BLaER1 (cell line): Measurements from ENCODE around the gene VIM.

Source experiments
- H3K27ac ChIP-seq: shearing (Covaris generic); formaldehyde crosslinking; 2 replicates; pipeline ENCODE4 v1.8.1; 2022
- H3K27me3 ChIP-seq: shearing (Covaris generic); formaldehyde crosslinking; 2 replicates; pipeline ENCODE4 v1.8.1; 2022
- H3K36me3 ChIP-seq: shearing (Covaris generic); formaldehyde crosslinking; 2 replicates; pipeline ENCODE4 v1.8.1; 2022
- H3K4me1 ChIP-seq: shearing (Covaris generic); formaldehyde crosslinking; 2 replicates; pipeline ENCODE4 v1.8.1; 2022
- H3K4me2 ChIP-seq: shearing (Covaris generic); formaldehyde crosslinking; 2 replicates; pipeline ENCODE4 v1.8.1; 2022
- H3K4me3 ChIP-seq: shearing (Covaris generic); formaldehyde crosslinking; 2 replicates; pipeline ENCODE4 v1.8.1; 2022
- H3K9ac ChIP-seq: shearing (Covaris generic); formaldehyde crosslinking; 2 replicates; pipeline ENCODE4 v1.8.1; 2022
- H3K9me3 ChIP-seq: shearing (Covaris generic); formaldehyde crosslinking; 2 replicates; pipeline ENCODE4 v1.8.1; 2022
- H4K20me1 ChIP-seq: shearing (Covaris generic); formaldehyde crosslinking; 2 replicates; pipeline ENCODE4 v1.8.1; 2022
- Cebpa-rat ChIP-seq: shearing (Covaris generic); IDR thresholded peaks from 2 replicates; pipeline ENCODE4 v1.8.1; 2022

Gene VIM

GRCh38 chr10:17196573-17196972 lies 31.5 kb upstream of the VIM start:
- Histone ChIP-seq H3K9me3 (peaks cover 13% of the 10 kb centered on the region; the same call in 1 of the 2 replicates), H3K36me3 (no peaks in the 10 kb centered on the region), H3K9ac (no peak overlapping the region), H3K4me3 (no peak overlapping the region), H3K4me2 (no peak overlapping the region), H4K20me1 (no peaks in the 10 kb centered on the region), H3K4me1 (peaks cover 13% of the 10 kb centered on the region), H3K27ac (no peak overlapping the region), H3K27me3 (no peaks in the 10 kb centered on the region)
- no peak for TF ChIP-seq Cebpa-rat

GRCh38 chr10:17199351-17199804 lies 28.7 kb upstream of the VIM start:
- Histone ChIP-seq H3K36me3 (no peaks in the 10 kb centered on the region), H3K27ac (0 out of 2 replicates have a peak overlapping the region, but pooled peaks have one; percentile 97), H4K20me1 (no peaks in the 10 kb centered on the region), H3K9ac (peak overlapping the region; percentile 93), H3K9me3 (peaks cover 10% of the 10 kb centered on the region; the same call in 1 of the 2 replicates), H3K4me1 (peaks cover 18% of the 10 kb centered on the region), H3K27me3 (no peaks in the 10 kb centered on the region), H3K4me3 (no peak overlapping the region; the same call in 1 of the 2 replicates), H3K4me2 (peak overlapping the region; percentile 86)
- TF ChIP-seq Cebpa-rat = no peak

- H3K27me3 ChIP-seq = no peaks in the 10 kb centered on the region
These were observed 27.8 kb upstream of the VIM start for GRCh38 chr10:17200001-17200911.

GRCh38 chr10:17200912-17201793 lies 26.9 kb upstream of the VIM start, which contains the start of gene TRDMT1:
Gene TRDMT1 (minus strand): TSS chr10:17201672. CDS start chr10:17201634, 38 bp downstream.
- no peak for TF ChIP-seq Cebpa-rat
- peak within 1 kb of the TSS; percentile 97 for H3K27ac ChIP-seq
- peak within 1 kb of the TSS; percentile 93 for H3K9ac ChIP-seq
- H3K4me1 ChIP-seq = peaks cover 24% of the 10 kb centered on the region
- H3K9me3 ChIP-seq = no peaks in the 10 kb centered on the region
- H3K4me3 ChIP-seq = peak within 1 kb of the TSS; percentile 88
- H3K4me2 ChIP-seq = peak within 1 kb of the TSS; percentile 86
- H4K20me1 ChIP-seq = no peaks in the 10 kb centered on the region
- no peaks in the 10 kb centered on the region for H3K36me3 ChIP-seq
- no peaks in the 10 kb centered on the region for H3K27me3 ChIP-seq

More at GRCh38 chr10:17200001-17200911, 27.8 kb upstream of the VIM start:
- H3K4me1 ChIP-seq = peaks cover 18% of the 10 kb centered on the region
- H3K4me3 ChIP-seq = peak overlapping the region; percentile 88
- H4K20me1 ChIP-seq = no peaks in the 10 kb centered on the region
- peak overlapping the region; percentile 86 for H3K4me2 ChIP-seq
- no peaks in the 10 kb centered on the region for H3K36me3 ChIP-seq
- TF ChIP-seq Cebpa-rat = no peak
- H3K9ac ChIP-seq = peak overlapping the region; percentile 93
- H3K9me3 ChIP-seq = peaks cover 2% of the 10 kb centered on the region; the same call in 1 of the 2 replicates
- H3K27ac ChIP-seq = peak overlapping the region; percentile 97

- Histone ChIP-seq H3K9me3 (no peaks in the 10 kb centered on the region), H3K9ac (peak overlapping the region; percentile 93), H3K4me3 (peak overlapping the region; percentile 88), H4K20me1 (no peaks in the 10 kb centered on the region), H3K4me1 (peaks cover 26% of the 10 kb centered on the region), H3K4me2 (peak overlapping the region; percentile 86), H3K27ac (peak overlapping the region; percentile 97), H3K27me3 (no peaks in the 10 kb centered on the region), H3K36me3 (no peaks in the 10 kb centered on the region)
- TF ChIP-seq Cebpa-rat = no peak
These were observed 26.3 kb upstream of the VIM start for GRCh38 chr10:17201794-17202116.

GRCh38 chr10:17202506-17202905 lies 25.5 kb upstream of the VIM start:
- Histone ChIP-seq H3K9me3 (no peaks in the 10 kb centered on the region), H3K27me3 (no peaks in the 10 kb centered on the region), H4K20me1 (no peaks in the 10 kb centered on the region), H3K4me2 (no peak overlapping the region), H3K4me1 (peaks cover 26% of the 10 kb centered on the region), H3K27ac (no peak overlapping the region), H3K36me3 (no peaks in the 10 kb centered on the region), H3K4me3 (no peak overlapping the region), H3K9ac (no peak overlapping the region)
- no peak for TF ChIP-seq Cebpa-rat

GRCh38 chr10:17202999-17203398 lies 25.0 kb upstream of the VIM start:
- no peaks in the 10 kb centered on the region for H3K36me3 ChIP-seq
- no peak for TF ChIP-seq Cebpa-rat
- H3K4me3 ChIP-seq = no peak overlapping the region
- peaks cover 26% of the 10 kb centered on the region for H3K4me1 ChIP-seq
- H3K27me3 ChIP-seq = no peaks in the 10 kb centered on the region
- no peaks in the 10 kb centered on the region for H3K9me3 ChIP-seq
- no peak overlapping the region for H3K9ac ChIP-seq
- H3K4me2 ChIP-seq = no peak overlapping the region
- no peaks in the 10 kb centered on the region for H4K20me1 ChIP-seq
- no peak overlapping the region for H3K27ac ChIP-seq

- TF ChIP-seq Cebpa-rat = no peak
- no peak overlapping the region for H3K27ac ChIP-seq
These were observed 24.6 kb upstream of the VIM start for GRCh38 chr10:17203416-17203815.

GRCh38 chr10:17206210-17206709 lies 21.8 kb upstream of the VIM start:
- H3K4me3 ChIP-seq = no peak overlapping the region
- no peaks in the 10 kb centered on the region for H3K36me3 ChIP-seq
- no peaks in the 10 kb centered on the region for H4K20me1 ChIP-seq
- no peaks in the 10 kb centered on the region for H3K27me3 ChIP-seq
- H3K9ac ChIP-seq = no peak overlapping the region
- peaks cover 13% of the 10 kb centered on the region; the same call in 1 of the 2 replicates for H3K4me1 ChIP-seq
- H3K9me3 ChIP-seq = no peaks in the 10 kb centered on the region
- no peak overlapping the region for H3K27ac ChIP-seq
- TF ChIP-seq Cebpa-rat = no peak
- H3K4me2 ChIP-seq = no peak overlapping the region

More at GRCh38 chr10:17203416-17203815, 24.6 kb upstream of the VIM start:
- peaks cover 26% of the 10 kb centered on the region for H3K4me1 ChIP-seq
- no peaks in the 10 kb centered on the region for H3K36me3 ChIP-seq
- no peaks in the 10 kb centered on the region for H3K9me3 ChIP-seq
- no peaks in the 10 kb centered on the region for H3K27me3 ChIP-seq
- no peaks in the 10 kb centered on the region for H4K20me1 ChIP-seq
- no peak overlapping the region for H3K9ac ChIP-seq
- H3K4me2 ChIP-seq = no peak overlapping the region
- no peak overlapping the region for H3K4me3 ChIP-seq
